RWPE2 (cell line): ENCODE results near the gene MPND.

ENCODE experiments used
- ATAC-seq: fragments of 200-7000 bp; cut with Tn5 transposase; 3 replicates; pipeline ENCODE4 v1.9.1; 2021; ENCODE audit warnings: low read depth
- DNase-seq: peaks from one replicate; pipeline ENCODE4 v3.0.0-alpha.2; 2020; ENCODE audit warnings: low spot score
- H3K27ac ChIP-seq: fragments of 450-650 bp; 2 replicates; pipeline ENCODE4 v1.5.1; 2017; ENCODE audit warnings: mild to moderate bottlenecking; ENCODE audit not compliant: poor library complexity, severe bottlenecking
- H3K27me3 ChIP-seq: fragments of 250-450 bp; sonication (Bioruptor Pico); 2 replicates; pipeline ENCODE4 v1.5.1; 2021; ENCODE audit warnings: mild to moderate bottlenecking, moderate library complexity; ENCODE audit not compliant: insufficient read depth, poor library complexity, severe bottlenecking
- H3K36me3 ChIP-seq: fragments of 250-450 bp; sonication (Bioruptor Pico); 2 replicates; pipeline ENCODE4 v1.5.1; 2020; ENCODE audit warnings: low read depth, mild to moderate bottlenecking, moderate library complexity
- H3K4me1 ChIP-seq: fragments of 250-450 bp; sonication (Bioruptor Pico); 2 replicates; pipeline ENCODE4 v1.5.1; 2021; ENCODE audit warnings: mild to moderate bottlenecking, moderate library complexity; ENCODE audit not compliant: insufficient read depth, poor library complexity, severe bottlenecking
- H3K4me3 ChIP-seq: fragments of 250-450 bp; sonication (Bioruptor Pico); 2 replicates; pipeline ENCODE4 v1.5.1; 2021; ENCODE audit warnings: mild to moderate bottlenecking, moderate library complexity; ENCODE audit not compliant: severe bottlenecking
- H3K9me3 ChIP-seq: fragments of 250-450 bp; sonication (Bioruptor Pico); 2 replicates; pipeline ENCODE4 v1.5.1; 2021; ENCODE audit warnings: mild to moderate bottlenecking, moderate library complexity; ENCODE audit not compliant: severe bottlenecking
- CTCF ChIP-seq: fragments of 450-650 bp; IDR thresholded peaks from one replicate; pipeline ENCODE4 v1.5.1; 2017; ENCODE audit warnings: mild to moderate bottlenecking, moderate library complexity; ENCODE audit not compliant: poor library complexity, severe bottlenecking

MPND gene

DNA sequence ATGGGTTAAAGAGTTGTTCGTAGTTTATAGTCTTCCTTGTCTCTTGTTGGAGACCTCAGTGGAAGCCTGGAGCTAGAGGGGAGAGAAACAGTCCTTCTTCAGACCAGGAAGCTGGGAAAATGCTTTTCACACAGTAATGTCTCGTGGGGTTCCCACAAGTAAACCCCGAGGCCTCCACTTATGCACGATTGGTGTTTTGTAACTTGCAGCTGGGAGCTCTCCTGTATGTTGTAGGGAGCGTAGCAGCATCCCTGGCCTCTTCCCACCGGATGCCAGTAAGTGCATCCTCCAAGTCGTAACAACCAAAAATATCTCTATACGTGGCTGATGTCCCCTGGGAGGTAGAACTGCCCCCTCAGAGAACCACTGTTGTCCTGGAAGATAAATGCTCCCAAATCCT lies 62.6 kb downstream of the MPND start:
- no peaks in the 10 kb centered on the region for H3K9me3 ChIP-seq
- H3K27ac ChIP-seq: no peak overlapping the region
- ATAC-seq: no peak
- H3K36me3 ChIP-seq: peaks cover 55% of the 10 kb centered on the region
- DNase-seq: no peak
- H3K27me3 ChIP-seq: no peaks in the 10 kb centered on the region
- H3K4me3 ChIP-seq: no peak overlapping the region
- no peak for TF ChIP-seq CTCF
- H3K4me1 ChIP-seq: peaks cover 15% of the 10 kb centered on the region

GRCh38 chr19:4406626-4407025 lies 63.3 kb downstream of the MPND start:
- ATAC-seq: no peak
- Histone ChIP-seq H3K4me3 (no peak overlapping the region), H3K27ac (no peak overlapping the region), H3K9me3 (no peaks in the 10 kb centered on the region), H3K36me3 (peaks cover 60% of the 10 kb centered on the region), H3K27me3 (no peaks in the 10 kb centered on the region), H3K4me1 (peaks cover 13% of the 10 kb centered on the region)
- no peak for DNase-seq
- TF ChIP-seq CTCF: no peak

DNA sequence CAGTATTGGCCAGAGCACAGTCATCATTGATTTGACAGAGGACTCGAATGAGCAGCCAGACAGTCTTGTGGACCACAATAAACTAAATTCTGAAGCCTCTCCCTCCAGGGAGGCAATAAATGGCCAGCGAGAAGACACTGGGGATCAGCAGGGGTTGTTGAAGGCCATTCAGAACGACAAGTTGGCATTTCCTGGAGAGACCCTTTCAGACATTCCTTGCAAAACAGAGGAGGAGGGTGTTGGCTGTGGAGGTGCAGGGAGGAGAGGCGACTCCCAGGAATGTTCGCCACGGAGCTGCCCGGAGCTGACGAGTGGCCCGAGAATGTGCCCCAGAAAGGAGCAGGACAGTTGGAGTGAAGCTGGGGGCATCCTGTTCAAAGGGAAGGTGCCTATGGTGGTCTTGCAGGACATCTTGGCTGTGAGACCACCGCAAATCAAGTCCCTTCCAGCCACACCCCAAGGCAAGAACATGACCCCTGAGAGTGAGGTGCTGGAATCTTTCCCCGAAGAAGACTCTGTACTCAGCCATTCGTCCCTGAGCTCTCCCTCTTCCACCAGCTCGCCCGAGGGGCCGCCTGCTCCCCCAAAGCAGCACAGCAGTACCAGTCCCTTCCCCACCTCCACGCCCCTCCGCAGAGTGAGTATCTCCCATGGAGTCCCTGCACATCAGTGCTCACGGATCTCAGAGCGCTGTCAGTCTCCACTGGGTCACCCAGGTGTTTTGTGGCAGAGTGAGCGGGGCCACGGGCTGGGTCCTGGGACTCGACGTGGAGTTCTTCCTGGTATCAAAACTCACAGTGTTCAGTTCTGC lies 66.0 kb downstream of the MPND start:
- H3K4me3 ChIP-seq: no peak overlapping the region
- H3K4me1 ChIP-seq: peaks cover 6% of the 10 kb centered on the region
- ATAC-seq (no peak), DNase-seq (no peak)
- H3K27me3 ChIP-seq: no peaks in the 10 kb centered on the region
- no peak for TF ChIP-seq CTCF
- H3K27ac ChIP-seq: no peak overlapping the region
- peaks cover 79% of the 10 kb centered on the region for H3K36me3 ChIP-seq
- no peaks in the 10 kb centered on the region for H3K9me3 ChIP-seq
